ENCODE data around the gene SSBP4.

GRCh38 chr19:18456279-18456678, 37.1 kb downstream of the SSBP4 start:
- no peak for TF ChIP-seq MXI1 (IDR thresholded peaks at IDR 0.05; ENCODE audit: borderline replicate concordance, low read depth, low read length)
- TF ChIP-seq CTCF (conservative IDR thresholded peaks at IDR 0.05; ENCODE audit: low read depth, low read length): no peak
- no peak for TF ChIP-seq RAD21 (IDR thresholded peaks at IDR 0.05; ENCODE audit: low read length)
- no peak for TF ChIP-seq MAZ (IDR thresholded peaks at IDR 0.05; ENCODE audit: borderline replicate concordance, low read depth, low read length)
- TF ChIP-seq POLR2A (IDR thresholded peaks at IDR 0.05; ENCODE audit: low read depth, low read length): no peak
- TF ChIP-seq BHLHE40 (IDR thresholded peaks at IDR 0.05; ENCODE audit: low read depth, low read length): no peak
- no peak for TF ChIP-seq FOS (IDR thresholded peaks at IDR 0.05; ENCODE audit: low read depth, low read length)
- no peak for TF ChIP-seq CEBPB (IDR thresholded peaks at IDR 0.05; ENCODE audit: low read depth, low read length)
- no peak for TF ChIP-seq RCOR1 (IDR thresholded peaks at IDR 0.05; ENCODE audit: insufficient replicate concordance, low read length)
- TF ChIP-seq RFX5 (IDR thresholded peaks at IDR 0.05; ENCODE audit: low read depth, low read length): no peak
- no peak for TF ChIP-seq USF2 (IDR thresholded peaks at IDR 0.05; ENCODE audit: low read depth, low read length)
- no peak for TF ChIP-seq SMC3 (IDR thresholded peaks at IDR 0.05; ENCODE audit: low read depth, low read length)
- no peak for TF ChIP-seq CHD1 (IDR thresholded peaks at IDR 0.05; ENCODE audit: low read depth, low read length)
- no peak for TF ChIP-seq ELK1 (IDR thresholded peaks at IDR 0.05; ENCODE audit: borderline replicate concordance, low read depth, low read length)
